Fibroblast of mammary gland (primary cell): ENCODE data around the gene TOP2B.

Experiments used
- DNase-seq: peaks from one replicate; pipeline ENCODE4 v3.0.0-alpha.2; 2010; ENCODE audit warnings: low read depth
- H3K4me3 ChIP-seq: 2 replicates; pipeline ENCODE4 v1.5.1; 2011; ENCODE audit warnings: low read depth, mild to moderate bottlenecking, low read length, moderate library complexity; ENCODE audit not compliant: control insufficient read depth
- CTCF ChIP-seq: conservative IDR thresholded peaks from 2 replicates; pipeline ENCODE4 v1.5.1; 2011; ENCODE audit warnings: low read depth, low read length, inconsistent platforms; ENCODE audit not compliant: control insufficient read depth, insufficient read depth

The TOP2B gene

GRCh38 chr3:25674670-25675069, 10.0 kb upstream of the TOP2B start:
- no peak for TF ChIP-seq CTCF
- DNase-seq, result no peak
- H3K4me3 ChIP-seq, result no peak overlapping the region

- DNase-seq, result no peak
Measured at GRCh38 chr3:25673738-25674298, 9.1 kb upstream of the TOP2B start.

GRCh38 chr3:25665315-25666280, 891 bp upstream of the TOP2B start:
- DNase-seq, result peak; percentile 52
- peak overlapping the region; percentile 73 for H3K4me3 ChIP-seq
- TF ChIP-seq CTCF, result no peak

More at GRCh38 chr3:25673738-25674298, 9.1 kb upstream of the TOP2B start:
- TF ChIP-seq CTCF, result no peak
- H3K4me3 ChIP-seq, result no peak overlapping the region

GRCh38 chr3:25663869-25664811, 567 bp downstream of the TOP2B start:
- peak; percentile 46 for DNase-seq
- peak overlapping the region; percentile 79 for H3K4me3 ChIP-seq
- TF ChIP-seq CTCF, result no peak

- TF ChIP-seq CTCF, result no peak
- peak; percentile 25 for DNase-seq
- peak overlapping the region; percentile 79 for H3K4me3 ChIP-seq
Measured at GRCh38 chr3:25663347-25663868, 1.3 kb downstream of the TOP2B start.

GRCh38 chr3:25662736-25663320, 1.9 kb downstream of the TOP2B start:
- peak overlapping the region; percentile 79 for H3K4me3 ChIP-seq
- DNase-seq, result no peak
- no peak for TF ChIP-seq CTCF
